HepG2 (cell line): Measurements from ENCODE around the gene VEPH1.

Source experiments
- CBFB ChIP-seq: sonication (generic); formaldehyde crosslinking; IDR thresholded peaks from 2 replicates; pipeline ENCODE4 v1.4.0; 2020; ENCODE audit warnings: missing genetic modification reagents
- PTBP1 ChIP-seq: fragments of 200-400 bp; formaldehyde crosslinking; IDR thresholded peaks from 2 replicates; pipeline ENCODE4 v1.6.1; 2018; ENCODE audit warnings: low read length, low read depth; ENCODE audit not compliant: poor library complexity, severe bottlenecking
- RFX5 ChIP-seq: IDR thresholded peaks from 2 replicates; pipeline ENCODE4 v1.6.1; 2011; ENCODE audit warnings: low read depth, low read length, improper control_type of control experiment

- TF ChIP-seq CBFB (CRISPR knock-in tag) (no peak), PTBP1 (no peak), RFX5 (no peak)
Observed at GRCh38 chr3:157356541-157356940, 146.7 kb downstream of the VEPH1 start.
